HG03103 (cell line): ENCODE results near the gene NKX2-4.

Experiments used
- ATAC-seq: cut with Tn5 transposase; IDR thresholded peaks from one replicate; pipeline ENCODE4 v1.9.1; 2021; ENCODE audit warnings: low read depth; ENCODE audit not compliant: unreplicated experiment

Gene NKX2-4

GRCh38 chr20:21364413-21364812, 32.9 kb downstream of the NKX2-4 start:
- ATAC-seq, result no peak

- ATAC-seq, result no peak
These were observed 36.1 kb downstream of the NKX2-4 start for GRCh38 chr20:21361266-21361665.

GRCh38 chr20:21360705-21361104, 36.6 kb downstream of the NKX2-4 start:
- ATAC-seq, result no peak

- ATAC-seq, result no peak
These were observed 38.6 kb downstream of the NKX2-4 start for GRCh38 chr20:21358737-21359136.

- no peak for ATAC-seq
These were observed 39.5 kb downstream of the NKX2-4 start for GRCh38 chr20:21357844-21358243.

GRCh38 chr20:21356386-21356785, 40.9 kb downstream of the NKX2-4 start:
- ATAC-seq, result no peak

- no peak for ATAC-seq
These were observed 41.3 kb downstream of the NKX2-4 start for GRCh38 chr20:21355981-21356380.

GRCh38 chr20:21353236-21353635, 44.1 kb downstream of the NKX2-4 start:
- ATAC-seq, result no peak

GRCh38 chr20:21352703-21353102, 44.6 kb downstream of the NKX2-4 start:
- no peak for ATAC-seq
